Medulla oblongata (tissue), 1 donor: ENCODE measurements around the gene SLC39A3.

Experiments used
- DNase-seq: peaks from one replicate; pipeline ENCODE4 v3.0.0-alpha.2; 2015; ENCODE audit errors: extremely low spot score

Gene SLC39A3, protein sequence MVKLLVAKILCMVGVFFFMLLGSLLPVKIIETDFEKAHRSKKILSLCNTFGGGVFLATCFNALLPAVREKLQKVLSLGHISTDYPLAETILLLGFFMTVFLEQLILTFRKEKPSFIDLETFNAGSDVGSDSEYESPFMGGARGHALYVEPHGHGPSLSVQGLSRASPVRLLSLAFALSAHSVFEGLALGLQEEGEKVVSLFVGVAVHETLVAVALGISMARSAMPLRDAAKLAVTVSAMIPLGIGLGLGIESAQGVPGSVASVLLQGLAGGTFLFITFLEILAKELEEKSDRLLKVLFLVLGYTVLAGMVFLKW

DNA sequence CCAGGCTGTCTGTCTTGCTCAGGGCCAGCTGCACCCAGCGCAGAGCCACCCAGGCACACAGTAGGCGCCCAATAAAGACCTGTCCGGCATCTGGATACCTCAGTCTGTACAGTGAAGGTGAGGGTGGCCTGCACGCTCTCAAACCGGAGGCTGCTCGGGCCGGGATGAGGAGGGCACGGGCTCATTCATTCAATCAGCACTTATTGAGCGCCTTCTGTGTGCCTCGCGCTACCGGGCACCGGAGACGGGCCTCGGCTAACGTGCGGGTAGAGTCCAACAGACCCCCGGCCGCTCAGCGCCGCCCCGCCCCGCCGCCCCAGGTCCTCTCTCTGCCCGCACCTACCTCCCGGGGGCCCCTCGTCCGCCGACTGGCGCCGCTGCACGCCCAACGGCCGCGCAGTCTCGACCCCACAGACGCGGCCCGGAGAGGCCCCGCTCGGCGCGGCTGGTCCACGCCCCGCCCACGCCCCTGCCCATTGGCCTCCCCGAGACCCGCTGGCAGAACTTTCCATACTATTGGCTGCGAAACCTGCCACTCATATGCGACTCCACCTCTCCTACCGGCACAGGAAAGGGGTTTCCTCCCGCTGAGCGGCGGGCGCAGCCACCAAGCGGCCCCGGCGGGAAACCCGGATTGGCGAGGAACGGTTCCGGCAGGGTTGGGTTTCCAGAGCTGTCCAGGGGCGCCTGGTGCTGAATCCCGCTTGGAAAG, at the start of gene SLC39A3:
SLC39A3 (minus strand) TSS at position 416 of the 712 bp plus-strand sequence. CDS start 2,760 bp downstream, outside the sequence.
- DNase-seq, result peak; percentile 99

DNA sequence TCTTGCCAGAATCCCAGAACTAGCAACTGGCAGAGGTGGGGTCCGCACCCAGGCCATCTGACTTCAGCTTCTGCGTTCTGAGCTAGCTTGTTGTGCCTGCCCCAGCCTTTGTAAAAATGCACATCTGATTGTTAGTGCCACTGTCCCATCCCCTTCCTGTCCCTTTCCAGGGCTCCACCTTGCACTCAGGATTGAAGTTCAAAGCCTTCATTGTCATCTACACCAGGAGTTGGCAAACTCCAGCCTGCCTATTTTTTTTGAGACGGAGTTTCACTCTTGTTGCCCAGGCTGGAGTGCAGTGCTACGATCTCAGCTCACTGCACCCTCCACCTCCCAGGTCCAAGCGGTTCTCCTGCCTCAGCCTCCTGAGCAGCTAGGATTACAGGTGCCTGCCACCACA, 48.4 kb upstream of the SLC39A3 start:
- DNase-seq, result no peak

DNA sequence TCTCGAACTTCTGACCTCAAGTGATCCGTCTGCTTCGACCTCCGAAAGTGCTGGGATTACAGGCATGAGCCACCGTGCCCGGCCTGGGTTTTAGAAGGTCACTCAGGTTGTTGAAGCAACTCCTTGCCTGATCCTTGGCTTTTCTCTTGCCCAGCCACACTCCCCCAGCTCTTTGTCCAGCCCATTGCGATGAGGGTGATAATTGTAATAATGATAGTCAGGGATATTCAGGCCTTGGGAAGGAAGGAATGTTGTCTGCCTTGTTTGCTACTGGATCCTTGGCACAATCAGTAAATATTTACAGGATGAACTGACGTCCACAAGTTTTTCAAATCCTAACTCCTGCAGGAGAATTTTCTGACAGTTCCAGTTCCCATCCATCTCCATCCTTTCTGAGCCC, 47.3 kb upstream of the SLC39A3 start:
- DNase-seq, result no peak

DNA sequence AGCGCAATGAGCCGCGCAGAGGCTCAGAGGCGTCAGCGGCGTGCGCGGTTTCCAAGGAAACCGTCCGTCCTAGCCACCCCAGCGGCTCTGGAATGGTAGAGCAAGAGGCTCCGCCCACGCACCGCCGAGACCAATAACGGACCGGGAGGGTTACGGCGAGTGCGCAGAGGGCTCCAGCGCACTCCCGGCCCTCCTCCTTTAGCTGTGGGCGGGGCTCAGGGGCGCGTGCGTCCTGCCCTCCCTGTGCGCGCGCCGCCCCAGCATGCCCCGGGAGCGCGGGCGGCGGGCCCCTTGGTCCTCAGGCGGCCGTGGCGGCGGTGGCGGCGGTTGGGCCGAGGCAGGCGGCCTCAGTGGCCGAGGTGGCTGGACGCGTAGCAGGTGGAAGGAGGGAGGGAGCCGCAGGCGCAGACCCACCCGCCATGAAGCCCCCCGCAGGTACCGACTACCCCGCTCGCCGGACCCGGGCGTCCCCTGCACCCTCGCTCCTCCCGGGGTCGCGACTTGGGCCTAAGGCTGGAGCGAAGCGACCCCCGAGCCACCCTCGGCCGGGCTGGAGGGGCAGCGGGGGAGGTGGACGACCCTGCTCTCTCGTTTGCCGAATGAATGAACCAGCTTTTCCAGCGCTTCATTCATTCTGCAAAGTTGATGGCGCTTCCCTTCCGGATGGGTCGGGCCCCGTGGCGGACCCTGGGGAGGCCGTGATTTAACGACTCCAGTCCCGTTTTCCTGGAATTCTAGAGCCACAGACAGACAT, 45.6 kb upstream of the SLC39A3 start, which contains the start of gene THOP1:
THOP1 (plus strand) TSS at position 260 of the 754 bp plus-strand sequence; CDS start at position 420, 160 bp downstream.
- peak; percentile 99 for DNase-seq

DNA sequence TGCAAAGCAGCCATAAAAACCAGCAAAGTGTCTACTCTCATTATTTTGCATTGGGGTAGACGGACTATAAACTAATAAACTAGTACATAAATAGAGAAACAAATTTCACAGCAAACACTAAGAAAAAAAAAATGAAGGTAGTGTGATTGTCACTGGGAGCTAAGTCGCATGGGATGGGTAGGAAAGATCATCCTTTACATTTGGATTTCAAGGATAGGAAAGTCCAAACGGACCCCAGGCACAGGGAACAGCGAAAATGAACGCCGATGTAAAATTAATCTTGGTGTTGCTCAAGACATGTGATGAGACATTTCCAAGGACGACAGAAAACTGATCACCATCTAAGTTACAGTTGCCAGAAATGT, 43.9 kb upstream of the SLC39A3 start:
- no peak for DNase-seq

DNA sequence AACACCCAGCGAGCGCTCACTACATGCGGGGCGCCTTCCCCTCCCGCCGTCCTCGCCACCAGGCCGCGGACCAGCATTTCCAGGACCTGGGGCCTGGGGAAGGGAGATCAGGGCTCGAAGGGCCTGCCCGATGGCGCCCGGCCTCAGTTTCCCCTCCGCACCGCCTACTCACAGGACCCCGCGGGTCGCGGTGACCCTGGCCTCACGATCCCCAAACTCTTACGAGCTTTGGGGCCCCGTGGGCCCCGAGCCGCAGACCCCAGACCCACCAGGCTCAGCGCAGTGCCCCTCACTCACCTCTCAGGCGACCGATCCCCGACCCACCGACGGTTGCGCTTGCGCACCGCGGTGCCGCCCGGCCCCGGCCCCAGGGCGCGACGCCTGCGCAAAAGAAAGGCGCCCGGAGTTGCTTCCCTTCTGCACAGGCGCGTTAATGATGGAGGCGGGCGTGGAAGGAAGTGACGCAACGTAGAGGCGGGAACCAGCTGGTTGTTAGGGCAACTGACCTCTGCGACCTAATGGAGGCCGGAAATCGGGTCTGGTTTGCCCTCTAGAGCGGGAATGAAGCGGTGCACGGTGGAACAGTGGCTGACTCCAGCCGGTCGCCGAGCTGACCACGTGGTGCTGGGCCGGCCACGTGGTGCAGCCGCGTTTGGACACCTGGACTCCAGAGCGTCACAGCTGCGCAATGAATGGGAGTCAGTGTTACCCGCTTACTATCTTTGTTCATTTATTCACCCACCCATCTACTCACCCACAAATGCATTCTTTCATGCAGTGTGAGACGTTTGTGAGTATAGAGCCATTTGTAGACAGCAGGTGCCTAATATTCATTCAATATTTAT, 43.3 kb upstream of the SLC39A3 start, which contains the start of gene SGTA:
SGTA (minus strand) TSS at position 338 of the 845 bp plus-strand sequence. CDS start 14,205 bp downstream, outside the sequence.
- DNase-seq, result peak; percentile 99

DNA sequence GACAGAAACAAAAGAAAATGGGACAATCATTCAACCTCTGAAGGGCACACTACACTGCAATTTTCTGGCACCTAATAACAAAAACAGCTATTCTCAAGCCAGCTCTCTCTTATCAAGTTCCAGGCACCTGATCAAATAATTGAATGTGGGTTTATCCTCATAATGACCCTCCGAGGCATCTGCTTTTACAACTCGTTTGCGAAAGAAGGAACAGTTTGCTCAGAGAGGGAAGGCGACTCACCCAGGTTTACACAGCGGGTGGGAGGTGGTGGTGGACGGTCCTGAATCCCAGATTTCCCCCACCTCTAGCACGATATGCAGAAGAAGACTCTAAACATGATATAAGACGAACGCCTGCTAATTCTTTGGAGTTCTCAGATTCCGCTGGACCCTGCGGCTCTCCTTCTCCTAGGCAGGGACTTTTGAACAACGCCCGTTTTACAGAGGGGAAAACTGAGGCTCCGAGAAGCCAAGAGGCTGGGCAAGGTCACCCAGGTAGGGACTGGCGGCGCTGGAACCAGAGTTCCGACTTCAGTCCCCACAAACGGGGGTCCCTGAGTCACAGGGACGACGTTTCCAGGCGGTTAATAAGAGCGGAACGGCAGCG, 42.6 kb upstream of the SLC39A3 start:
- no peak for DNase-seq

DNA sequence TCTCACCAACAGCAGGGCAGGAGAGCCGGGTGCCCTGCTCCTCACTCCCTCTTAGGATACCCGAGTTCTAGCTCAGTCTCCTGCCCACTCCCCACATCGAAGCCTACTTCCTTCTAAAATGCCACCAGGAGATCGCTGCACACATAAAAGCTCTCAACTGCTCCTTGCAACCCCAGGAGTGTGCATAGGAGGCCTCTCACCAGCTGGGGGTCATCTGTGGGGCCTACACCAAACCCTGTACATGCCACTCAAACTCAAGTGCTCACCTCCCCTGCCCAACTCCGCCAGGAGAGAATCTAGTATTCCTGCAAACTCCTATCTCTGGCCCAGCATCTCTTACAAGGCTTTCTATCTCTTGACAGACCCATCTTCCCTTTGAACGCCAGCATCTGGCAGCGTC, 40.5 kb upstream of the SLC39A3 start:
- DNase-seq, result no peak

DNA sequence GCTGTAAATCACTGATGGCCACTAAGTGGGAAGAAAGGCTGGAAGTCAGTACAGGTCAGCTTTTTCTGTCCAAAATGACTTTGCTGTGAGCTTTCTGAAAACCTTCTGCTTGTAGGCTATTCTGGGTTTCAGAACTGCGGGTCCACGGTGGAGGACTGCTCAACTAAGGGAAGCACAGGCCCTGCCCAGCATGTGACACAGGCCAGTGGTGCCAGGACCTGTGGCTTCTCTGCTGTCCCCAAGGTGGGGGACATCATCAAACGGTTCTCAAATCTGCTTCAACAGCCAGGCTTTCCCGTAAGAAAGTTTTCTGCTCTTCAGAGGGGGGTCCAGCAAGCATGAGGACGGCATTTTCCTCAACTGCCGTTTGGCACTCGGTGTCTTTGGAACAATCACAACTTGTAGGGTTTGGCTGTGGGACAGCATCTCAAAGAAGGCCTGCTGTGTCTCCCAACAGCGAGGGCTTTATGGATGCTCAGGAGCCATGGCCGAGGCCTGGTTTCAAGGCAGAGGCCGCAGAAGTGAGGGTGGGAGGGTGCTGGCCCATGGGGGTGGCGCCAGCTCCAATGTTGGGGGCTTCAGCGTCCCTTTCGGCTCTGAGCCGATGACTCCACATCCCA, 39.4 kb upstream of the SLC39A3 start:
- peak; percentile 81 for DNase-seq

DNA sequence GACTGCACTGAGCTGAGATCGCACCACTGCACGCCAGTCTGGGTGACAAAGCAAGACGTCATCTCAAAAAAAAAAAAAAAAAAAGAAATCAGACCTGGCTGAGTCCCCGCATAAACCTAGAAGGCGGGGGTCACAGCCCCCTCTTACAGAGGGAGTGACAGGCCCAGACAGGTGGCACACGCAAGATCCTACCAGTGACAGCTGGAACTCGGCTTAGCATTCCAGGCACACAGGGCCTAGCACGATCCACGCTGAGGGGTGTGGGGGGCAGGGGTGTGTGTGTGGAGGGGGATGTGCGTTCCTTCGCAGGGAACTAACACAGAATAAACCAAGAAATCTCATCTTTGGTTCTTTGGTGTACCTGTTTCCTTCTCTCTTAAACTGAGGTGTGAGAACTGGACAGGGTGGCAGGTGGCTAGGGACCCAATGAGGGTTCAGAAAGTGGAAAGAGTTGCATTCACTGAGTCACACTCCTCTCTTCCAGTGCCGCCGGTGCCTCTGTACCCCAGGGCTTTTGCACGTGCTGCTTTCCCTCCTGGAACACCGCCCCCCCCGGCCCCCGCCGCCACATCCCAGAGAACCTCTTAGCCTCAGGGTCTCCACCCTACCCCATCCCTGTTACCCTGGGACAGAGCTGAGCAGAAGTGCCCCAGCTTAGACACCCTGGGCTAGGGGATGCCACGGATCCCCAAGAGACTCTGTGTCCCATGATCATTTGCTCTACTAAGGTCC, 38.3 kb upstream of the SLC39A3 start:
- no peak for DNase-seq

DNA sequence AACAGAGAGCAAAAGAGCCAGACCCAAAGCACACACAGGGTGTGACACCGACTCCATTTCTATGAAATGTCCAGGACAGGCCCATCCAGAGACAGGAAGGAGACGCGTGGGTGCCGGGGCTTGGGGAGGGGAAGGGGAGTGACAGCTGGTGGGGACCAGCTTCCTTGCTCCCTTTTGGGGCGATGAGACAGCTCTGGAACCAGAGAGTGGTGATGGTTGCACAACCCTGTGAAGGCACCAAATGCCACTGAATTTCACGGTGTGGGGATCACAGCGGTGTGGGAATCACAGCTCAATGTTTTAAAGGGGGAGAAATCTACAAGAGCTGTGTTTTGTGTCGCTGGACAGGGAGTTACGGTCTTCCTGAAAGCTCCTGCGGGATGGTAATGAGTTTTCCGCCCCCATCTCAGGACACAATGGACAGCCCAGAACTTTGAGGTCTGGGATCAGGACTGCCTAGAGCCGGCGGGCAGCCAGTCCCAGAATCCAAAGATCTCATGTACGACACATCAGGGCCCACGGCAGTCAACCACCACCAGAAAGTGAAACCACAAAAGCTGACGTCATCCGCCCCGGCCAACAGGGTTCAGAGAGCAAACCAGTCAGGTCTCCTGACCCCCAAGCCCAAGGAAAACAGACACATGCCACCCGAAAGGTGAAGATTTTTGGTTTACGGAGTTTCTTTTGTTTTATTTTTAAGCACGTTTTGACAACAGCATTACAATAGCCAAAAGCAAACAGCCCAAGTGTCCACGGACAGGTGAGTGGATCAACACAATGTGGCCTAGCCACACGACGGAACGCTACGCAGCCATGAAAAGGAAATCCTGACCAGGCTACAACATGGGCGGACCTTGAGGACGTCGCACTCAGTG, 36.0 kb upstream of the SLC39A3 start:
- peak; percentile 76 for DNase-seq

DNA sequence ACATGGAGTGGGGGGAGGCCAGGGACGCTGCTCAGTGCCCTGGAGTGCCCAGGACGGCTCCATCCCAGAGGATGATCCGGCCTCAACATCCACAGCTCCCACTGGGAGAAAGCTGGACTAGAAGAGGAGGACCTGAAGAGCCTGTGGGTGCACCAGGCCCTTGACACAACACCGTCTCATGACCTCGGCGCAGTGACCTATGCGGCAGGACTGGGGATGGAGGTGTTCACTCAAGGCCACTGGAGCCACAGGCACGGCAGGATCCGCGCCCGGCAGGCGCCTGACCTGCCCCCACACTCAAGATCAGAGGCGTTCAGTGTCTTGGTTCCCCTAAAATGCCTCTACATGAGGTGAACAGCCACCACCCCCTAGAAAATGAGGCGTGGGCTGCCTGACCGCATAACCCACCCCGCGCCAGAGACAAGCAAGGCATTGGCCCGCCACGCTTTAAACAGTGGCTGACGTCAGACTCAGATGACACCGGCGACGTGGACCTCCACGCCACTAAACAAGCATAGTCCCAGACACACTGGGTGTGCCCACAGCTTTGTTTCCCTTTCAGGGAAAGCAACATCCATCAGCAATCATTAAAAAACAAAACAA, 35.2 kb upstream of the SLC39A3 start:
- peak; percentile 72 for DNase-seq

DNA sequence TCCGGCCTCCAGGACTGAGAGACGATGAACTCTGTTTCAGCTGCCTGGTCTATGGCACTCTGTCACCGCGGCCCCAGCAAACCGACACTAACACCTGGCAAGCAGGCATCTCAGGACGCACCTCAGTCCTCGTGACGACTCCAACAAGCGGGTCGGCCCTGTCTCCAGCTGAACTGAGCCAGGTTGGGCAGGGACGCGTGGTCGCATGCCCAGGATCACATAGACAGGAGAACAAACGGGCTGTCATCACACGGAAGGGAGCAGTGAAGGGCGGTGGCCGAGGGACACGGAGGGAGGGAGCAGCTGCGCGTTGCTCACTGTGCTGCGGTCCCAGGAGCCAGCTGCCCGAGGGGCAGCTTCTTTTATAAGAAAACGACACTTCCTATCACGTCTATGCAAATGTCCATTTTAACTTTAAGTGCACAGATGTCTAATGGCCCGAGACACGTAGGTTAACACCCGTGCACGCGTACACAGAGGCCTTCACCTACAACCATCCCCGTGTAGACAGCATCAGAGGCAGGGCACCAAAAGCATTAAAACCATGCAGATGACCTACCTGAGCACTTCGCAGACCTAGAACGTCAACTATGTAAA, 34.4 kb upstream of the SLC39A3 start:
- DNase-seq, result no peak

DNA sequence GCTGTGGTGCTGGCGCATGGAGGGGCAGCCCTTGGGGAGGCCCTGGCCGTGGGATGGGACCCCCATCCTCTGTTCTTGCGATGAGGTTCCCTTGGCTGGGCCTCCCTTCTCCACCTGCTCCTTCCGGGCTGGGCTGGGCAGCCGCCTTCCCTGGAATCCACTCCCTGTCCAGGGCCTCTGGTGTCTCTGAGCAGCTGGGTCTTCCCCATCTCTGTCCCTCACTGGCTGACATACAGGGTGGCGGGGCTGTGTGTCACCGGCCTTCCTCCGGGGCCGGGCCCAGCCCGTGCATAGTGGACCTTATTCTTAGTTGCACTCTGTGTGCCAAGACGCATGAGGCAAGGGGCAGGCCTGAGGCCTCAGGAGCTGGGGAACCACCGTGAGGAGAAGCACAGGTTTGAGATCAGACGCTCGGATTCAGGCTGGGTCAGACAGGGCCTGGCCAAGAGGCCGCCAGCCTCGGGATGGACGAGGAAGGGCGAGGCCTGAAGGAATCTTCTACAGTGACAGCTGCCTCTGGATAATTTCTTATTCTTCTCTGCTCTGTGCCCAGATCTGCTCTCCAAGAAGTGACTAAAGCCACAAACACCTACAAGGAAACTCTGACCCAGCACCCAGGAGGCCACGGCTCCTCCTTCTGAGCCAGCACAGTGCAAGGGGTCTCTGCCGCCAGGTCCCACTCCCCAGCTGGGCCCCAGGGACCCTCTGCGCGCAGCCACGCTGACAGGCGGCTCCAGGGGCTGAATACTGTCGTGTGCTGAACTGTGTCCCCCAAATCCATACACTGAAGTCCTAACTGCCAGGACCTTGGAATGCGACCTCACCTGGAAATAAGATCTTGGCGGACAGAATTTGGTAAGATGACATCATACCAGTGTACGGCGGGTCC, 32.2 kb upstream of the SLC39A3 start:
- DNase-seq, result no peak

DNA sequence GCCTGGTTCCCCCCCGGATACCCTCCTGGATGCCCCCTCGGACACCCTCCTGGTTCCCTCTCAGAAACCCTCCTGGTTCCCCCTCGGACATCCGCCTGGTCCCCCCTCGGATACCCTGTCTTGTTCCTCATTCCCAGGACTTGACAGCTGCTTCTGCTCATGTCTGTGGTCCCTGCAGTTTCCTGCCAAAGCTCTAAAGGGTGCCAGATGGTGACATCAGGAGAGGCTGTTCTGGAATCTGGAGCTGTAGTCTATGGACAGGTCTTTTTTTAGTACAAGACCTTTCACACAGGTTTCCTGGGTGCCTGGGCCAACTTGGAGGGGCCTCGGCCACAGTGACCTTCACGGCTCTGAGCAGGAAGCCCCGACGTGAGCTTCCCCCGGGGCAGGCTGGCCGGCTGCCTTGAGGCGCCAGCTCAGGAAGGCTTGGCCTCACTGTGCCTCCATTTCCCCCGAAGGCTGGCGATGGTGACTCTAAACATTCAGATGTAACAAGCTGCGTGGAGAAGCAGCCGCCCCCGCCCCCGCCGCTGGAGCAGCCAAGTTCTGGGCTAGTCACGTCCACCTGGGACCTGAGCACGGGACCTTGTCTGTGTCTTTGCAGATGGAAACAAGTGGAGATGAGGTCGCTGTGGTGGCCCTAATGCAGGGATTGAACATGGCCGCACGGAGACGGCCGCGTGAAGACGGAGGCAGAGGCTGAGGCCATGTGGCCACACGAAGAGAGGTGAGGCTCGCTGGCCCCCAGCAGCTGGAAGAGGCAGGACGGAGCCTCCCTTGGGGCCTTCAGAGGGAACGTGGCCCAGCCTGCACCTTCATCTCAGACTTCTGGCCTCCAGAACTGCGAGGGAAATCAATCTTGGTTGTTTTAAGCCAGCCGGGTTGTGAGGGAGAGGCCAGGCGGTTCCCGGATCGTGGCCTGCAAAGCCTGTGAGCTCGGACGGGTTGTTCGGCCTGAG, 30.5 kb upstream of the SLC39A3 start:
- DNase-seq, result peak; percentile 75

DNA sequence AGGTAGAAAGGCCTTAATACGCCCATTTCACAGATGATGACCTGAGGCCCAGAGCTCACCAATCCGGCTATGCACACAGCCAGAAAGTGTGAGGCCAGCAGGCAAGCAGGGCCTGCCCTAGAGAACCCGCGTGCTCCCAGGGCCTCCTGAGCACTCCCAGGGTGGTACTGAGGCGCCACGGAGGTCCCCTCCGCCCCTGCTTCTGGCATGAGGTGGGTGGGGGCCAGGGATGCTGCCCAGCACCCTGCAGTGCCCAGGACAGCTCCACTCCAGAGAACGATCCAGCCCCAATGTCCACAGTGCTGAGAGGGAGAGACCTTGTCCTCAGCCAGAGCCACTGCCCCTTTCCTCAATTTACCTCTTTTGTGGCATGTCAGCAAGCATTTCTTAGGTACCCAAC, 29.4 kb upstream of the SLC39A3 start:
- DNase-seq, result no peak
